Right ventricle myocardium inferior (tissue), 1 donor: Measurements from ENCODE around the gene WFIKKN2. TPM values are rescaled to one million over a fixed set of nuclear protein-coding genes. Genes with fewer than 3 reads are reported as not detected.
"Not testable (repeated sequence)": the region's sequence is repeated elsewhere in the genome, so short reads cannot be mapped to it uniquely, and the experiment has no call there.

ENCODE experiments used
- ATAC-seq: fragments of 200-7000 bp; cut with Tn5 transposase; one replicate; pipeline ENCODE4 v1.9.1; 2020; ENCODE audit warnings: mild to moderate bottlenecking, moderate library complexity
- DNase-seq: peaks from one replicate; pipeline ENCODE4 v3.0.0; 2021; ENCODE audit errors: missing footprints
- intact Hi-C: fragments of 100-400 bp; cut with DNase I; formaldehyde crosslinking; loops from one replicate; pipeline ENCODE4 v1.11.0; 2022
- total RNA-seq: library from RNA; stranded (reverse); fragmentation: NEBNext Ultra II Directional; extraction: Animal tissue kit (Norgen Biotek cat#: 25700); gene quantifications from one replicate; pipeline ENCODE4 v1.2.1, GENCODE V29; 2021
- donor health status: DM: no; HTN: yes; CAD: no; lungs with severe emphysema.

The WFIKKN2 gene
- total RNA-seq, 1 donor from 2014 or later = 0.14 TPM

GRCh38 chr17:50844117-50844700 lies 8.8 kb downstream of the WFIKKN2 start:
- no peak for DNase-seq
- no peak for ATAC-seq
- intact Hi-C loops = no loop called here

GRCh38 chr17:50845240-50846147 lies 10.1 kb downstream of the WFIKKN2 start:
- peak; percentile 67 for ATAC-seq
- DNase-seq = no peak
- intact Hi-C loops = no loop called here

GRCh38 chr17:50847566-50847965 lies 12.2 kb downstream of the WFIKKN2 start:
- no peak for ATAC-seq
- DNase-seq = no peak
- intact Hi-C loops = no loop called here

GRCh38 chr17:50848039-50848438 lies 12.7 kb downstream of the WFIKKN2 start:
- intact Hi-C loops = no loop called here
- ATAC-seq (peak; percentile 33), DNase-seq (no peak)

GRCh38 chr17:50848711-50849110 lies 13.3 kb downstream of the WFIKKN2 start:
- no peak for ATAC-seq
- intact Hi-C loops = no loop called here
- DNase-seq = no peak

GRCh38 chr17:50850640-50851039 lies 15.3 kb downstream of the WFIKKN2 start:
- DNase-seq (no peak), ATAC-seq (no peak)
- intact Hi-C loops = no loop called here

- intact Hi-C loops = loop anchor here (2.0 kb wide), 1 partner anchor 98 kb away; no protein-coding TSS in a partner anchor
- DNase-seq (no peak), ATAC-seq (no peak)
Observed at GRCh38 chr17:50853015-50853615, 17.7 kb downstream of the WFIKKN2 start.

- ATAC-seq = no peak
- no peak for DNase-seq
- intact Hi-C loops = loop anchor here (2.0 kb wide), 1 partner anchor 97 kb away; no protein-coding TSS in a partner anchor
Observed at GRCh38 chr17:50853781-50854180, 18.4 kb downstream of the WFIKKN2 start.

- ATAC-seq (no peak), DNase-seq (no peak)
- intact Hi-C loops = no loop called here
Observed at GRCh38 chr17:50855708-50856330, 20.4 kb downstream of the WFIKKN2 start.

- ATAC-seq (no peak), DNase-seq (no peak)
- intact Hi-C loops = no loop called here
Observed at GRCh38 chr17:50856431-50856830, 21.0 kb downstream of the WFIKKN2 start.

GRCh38 chr17:50858486-50859225 lies 23.3 kb downstream of the WFIKKN2 start:
- ATAC-seq (no peak), DNase-seq (no peak)
- intact Hi-C loops = no loop called here

- intact Hi-C loops = loop anchor here (10.0 kb wide), 1 partner anchor 295 kb away; the partner anchor contains the start of gene NME1
- not testable (repeated sequence) for DNase-seq, ATAC-seq
Observed at GRCh38 chr17:50859727-50860126, 24.3 kb downstream of the WFIKKN2 start.

GRCh38 chr17:50861334-50861676 lies 25.9 kb downstream of the WFIKKN2 start:
- ATAC-seq = no peak
- DNase-seq = no peak
- intact Hi-C loops = loop anchor here (10.0 kb wide), 1 partner anchor 293 kb away; the partner anchor contains the start of gene NME1

- intact Hi-C loops = loop anchor here (10.0 kb wide), 1 partner anchor 293 kb away; the partner anchor contains the start of gene NME1
- ATAC-seq (no peak), DNase-seq (no peak)
Observed at GRCh38 chr17:50861822-50862528, 26.6 kb downstream of the WFIKKN2 start.

GRCh38 chr17:50863221-50863843 lies 27.9 kb downstream of the WFIKKN2 start:
- intact Hi-C loops = loop anchor here (10.0 kb wide), 1 partner anchor 291 kb away; the partner anchor contains the start of gene NME1
- no peak for DNase-seq
- no peak for ATAC-seq

- intact Hi-C loops = loop anchor here (10.0 kb wide), 1 partner anchor 291 kb away; the partner anchor contains the start of gene NME1
- DNase-seq (no peak), ATAC-seq (no peak)
Observed at GRCh38 chr17:50863931-50864330, 28.5 kb downstream of the WFIKKN2 start.

- no peak for ATAC-seq
- intact Hi-C loops = loop anchor here (5.0 to 10.0 kb wide), 2 partner anchors 43 to 290 kb away; partner anchors contain the start of gene NME1
Observed at GRCh38 chr17:50864747-50865059, 29.3 kb downstream of the WFIKKN2 start.

More at GRCh38 chr17:50864747-50865059, 29.3 kb downstream of the WFIKKN2 start:
- no peak for DNase-seq
